ENCODE data around the gene VPS35. TPM values are rescaled to one million over a fixed set of nuclear protein-coding genes. Genes with fewer than 3 reads are reported as not detected.

VPS35 gene
- total RNA-seq, 2 donors from 2014 or later = 99.1 to 107 TPM

DNA sequence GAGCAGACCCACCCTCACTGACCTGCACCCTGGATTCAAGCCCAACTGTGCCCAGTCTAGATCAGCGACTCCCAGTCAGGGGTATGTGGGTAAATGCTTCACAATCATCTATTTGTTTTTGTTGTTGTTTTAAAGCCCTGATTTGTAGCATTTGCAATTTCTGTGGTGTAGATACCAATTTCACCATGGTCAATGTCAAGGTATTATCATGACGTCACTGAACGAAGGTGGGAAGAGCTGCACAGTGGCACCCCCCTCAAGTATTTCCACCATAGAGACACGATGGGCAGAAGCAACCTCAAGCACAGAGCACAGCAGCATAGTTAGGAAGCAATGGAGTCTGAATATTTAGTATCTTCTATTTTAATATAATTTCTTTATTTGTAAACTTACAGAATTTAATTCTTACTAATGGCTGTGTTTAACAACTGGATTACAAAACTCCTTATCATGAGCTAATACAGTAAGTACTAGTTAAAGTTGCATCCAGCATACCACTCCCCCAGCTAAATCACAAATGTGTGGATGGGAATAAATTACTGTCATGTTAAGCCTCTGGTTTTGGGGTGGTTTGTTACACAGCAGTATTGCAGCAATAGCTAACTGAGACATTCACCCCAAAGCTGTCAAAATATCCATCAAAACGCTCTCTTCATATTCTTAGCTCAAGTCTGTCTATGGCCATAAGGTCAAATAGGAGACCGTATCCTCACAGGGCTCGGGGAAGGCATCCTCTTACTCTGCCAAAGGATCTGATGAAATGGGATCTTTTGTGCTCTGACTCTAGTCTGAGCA, 26.0 kb upstream of the VPS35 start:
- WGBS = 90% methylated on average over 7 of the region's 7 CpGs
- H3K9me3 ChIP-seq = no peaks in the 10 kb centered on the region
- H3K27me3 ChIP-seq (replicated peaks; ENCODE audit: insufficient read depth) = no peaks in the 10 kb centered on the region

GRCh38 chr16:46713634-46714033, 24.7 kb upstream of the VPS35 start:
- WGBS = 68% methylated on average over 3 of the region's 3 CpGs
- TF ChIP-seq POLR2AphosphoS5 (IDR thresholded peaks at IDR 0.05) = no peak
- TF ChIP-seq CTCF (IDR thresholded peaks at IDR 0.05) = no peak
- TF ChIP-seq POLR2A (IDR thresholded peaks at IDR 0.05) = no peak
- H3K27ac ChIP-seq = no peak overlapping the region

More for the DNA sequence above, 26.0 kb upstream of the VPS35 start:
- no peaks in the 10 kb centered on the region for H3K36me3 ChIP-seq
- no peak overlapping the region for H3K27ac ChIP-seq
- no peak for DNase-seq (ENCODE audit: low spot score)
- TF ChIP-seq POLR2A (IDR thresholded peaks at IDR 0.05) (no peak), POLR2AphosphoS5 (IDR thresholded peaks at IDR 0.05) (no peak), CTCF (IDR thresholded peaks at IDR 0.05) (no peak)
- no peaks in the 10 kb centered on the region for H3K4me1 ChIP-seq (replicated peaks)
- H3K4me3 ChIP-seq = no peak overlapping the region
- intact Hi-C loops (cut with DNase I) = no loop called here

DNA sequence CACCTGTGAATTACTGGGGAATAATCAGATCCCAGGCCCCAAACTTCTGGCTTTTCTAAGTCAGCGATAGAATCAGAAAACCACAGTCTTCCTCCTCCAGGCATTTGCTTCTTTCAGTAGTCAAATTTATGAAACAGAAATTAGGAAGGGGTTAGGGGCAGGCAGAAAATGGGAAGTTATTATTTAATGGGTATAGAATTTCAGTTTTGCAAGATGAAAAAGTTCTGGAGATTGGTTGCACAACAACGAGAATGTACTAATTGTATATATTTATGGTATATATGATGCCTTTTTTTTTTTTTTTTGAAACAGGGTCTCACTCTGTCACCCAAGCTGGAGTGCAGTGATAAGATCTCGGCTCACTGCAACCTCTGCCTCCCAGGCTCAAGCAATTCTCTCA, 23.9 kb upstream of the VPS35 start:
- Histone ChIP-seq H3K27ac (no peak overlapping the region), H3K4me1 (replicated peaks) (no peaks in the 10 kb centered on the region), H3K27me3 (replicated peaks; ENCODE audit: insufficient read depth) (no peaks in the 10 kb centered on the region), H3K9me3 (no peaks in the 10 kb centered on the region), H3K36me3 (no peaks in the 10 kb centered on the region), H3K4me3 (no peak overlapping the region)
- no peak for DNase-seq (ENCODE audit: low spot score)
- whole genome bisulfite sequencing = 56% methylated on average over 3 of the region's 3 CpGs
- intact Hi-C loops (cut with DNase I) = no loop called here
- no peak for TF ChIP-seq POLR2AphosphoS5 (IDR thresholded peaks at IDR 0.05)

More at GRCh38 chr16:46713634-46714033, 24.7 kb upstream of the VPS35 start:
- Histone ChIP-seq H3K4me3 (no peak overlapping the region), H3K9me3 (no peaks in the 10 kb centered on the region), H3K36me3 (no peaks in the 10 kb centered on the region), H3K4me1 (replicated peaks) (no peaks in the 10 kb centered on the region), H3K27me3 (replicated peaks; ENCODE audit: insufficient read depth) (no peaks in the 10 kb centered on the region)
- no peak for DNase-seq (ENCODE audit: low spot score)
- intact Hi-C loops (cut with DNase I) = no loop called here

DNA sequence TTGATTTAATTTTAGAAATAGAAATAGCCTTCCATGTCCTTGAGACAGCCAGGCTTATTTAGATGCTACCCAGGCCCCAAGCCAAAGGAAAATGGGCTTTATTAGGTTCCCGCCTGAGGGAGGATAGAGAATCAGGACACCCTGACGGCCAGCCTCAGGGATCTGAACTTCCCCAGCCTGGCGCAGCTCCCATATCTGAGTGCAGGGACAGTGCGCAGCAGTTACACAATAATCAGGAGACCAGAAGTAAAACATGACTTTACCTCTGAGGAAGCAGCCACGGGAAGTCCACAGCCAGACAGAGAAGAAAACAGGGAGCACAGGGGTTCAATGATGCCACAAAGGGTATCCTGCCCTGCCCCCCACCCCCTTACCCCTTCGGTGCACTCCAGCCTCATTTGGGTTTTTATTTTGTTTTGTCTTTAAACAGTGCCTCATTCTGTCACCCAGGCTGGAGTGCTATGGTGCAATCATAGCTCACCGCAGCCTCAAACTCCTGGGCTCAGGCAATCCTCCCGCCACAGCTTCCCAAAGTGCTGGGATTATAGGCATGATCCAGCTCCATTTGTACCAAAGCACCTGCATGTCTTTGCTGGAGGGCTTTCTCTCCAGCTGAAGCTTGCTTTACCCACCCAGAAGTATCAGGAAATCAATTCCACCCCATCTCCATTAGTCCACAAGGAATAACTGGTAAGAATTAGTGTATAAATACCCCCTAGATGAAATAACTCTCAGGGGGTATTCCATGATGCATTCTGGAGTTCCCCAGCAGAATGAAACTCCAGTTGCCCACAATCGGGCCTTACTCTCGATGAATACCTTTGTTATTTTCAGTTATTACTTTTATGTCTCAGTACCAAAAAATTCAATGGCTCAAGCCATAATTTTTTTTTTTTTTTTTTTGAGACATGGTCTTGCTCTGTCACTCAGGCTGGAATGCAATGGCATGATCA, 22.4 kb upstream of the VPS35 start:
- H3K27ac ChIP-seq = no peak overlapping the region
- no peaks in the 10 kb centered on the region for H3K27me3 ChIP-seq (replicated peaks; ENCODE audit: insufficient read depth)
- intact Hi-C loops (cut with DNase I) = no loop called here
- H3K4me1 ChIP-seq (replicated peaks) = no peaks in the 10 kb centered on the region
- no peak for TF ChIP-seq CTCF (IDR thresholded peaks at IDR 0.05)
- no peak for TF ChIP-seq POLR2A (IDR thresholded peaks at IDR 0.05)
- H3K36me3 ChIP-seq = no peaks in the 10 kb centered on the region
- no peak overlapping the region for H3K4me3 ChIP-seq
- DNase-seq (ENCODE audit: low spot score) = no peak
- H3K9me3 ChIP-seq = no peaks in the 10 kb centered on the region
- WGBS = 75% methylated on average over 10 of the region's 10 CpGs

DNA sequence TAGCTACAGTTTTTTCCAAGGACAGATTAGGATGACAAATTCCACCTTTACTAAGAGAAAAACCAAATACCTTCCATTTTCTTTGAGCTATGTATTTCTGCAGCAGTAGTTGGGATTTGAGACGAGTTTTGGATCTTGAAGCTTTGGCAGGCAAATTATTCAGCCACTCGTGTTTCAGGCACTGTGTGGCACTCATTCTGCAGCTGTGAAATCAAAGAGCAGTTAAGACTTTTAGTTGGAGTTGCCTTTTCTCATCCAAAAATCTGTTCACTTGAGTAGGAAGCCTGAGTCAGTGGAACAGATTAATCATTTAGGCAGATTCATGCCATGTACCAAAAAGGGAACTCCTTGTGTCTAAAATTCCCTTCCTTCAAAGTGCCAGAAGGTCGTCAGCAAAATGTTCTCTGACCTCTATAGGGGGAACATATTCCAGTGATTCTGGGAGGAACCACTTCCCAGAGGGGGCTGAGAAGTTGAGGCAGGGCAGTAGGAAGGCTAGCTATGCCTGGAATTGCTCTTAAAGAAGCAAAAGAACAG, 20.6 kb upstream of the VPS35 start:
- 36% methylated on average over 3 of the region's 3 CpGs for WGBS
- no peak overlapping the region for H3K27ac ChIP-seq
- H3K9me3 ChIP-seq = no peaks in the 10 kb centered on the region
- H3K4me3 ChIP-seq = no peak overlapping the region
- DNase-seq (ENCODE audit: low spot score) = no peak
- intact Hi-C loops (cut with DNase I) = no loop called here
- H3K4me1 ChIP-seq (replicated peaks) = no peaks in the 10 kb centered on the region
- H3K36me3 ChIP-seq = no peaks in the 10 kb centered on the region
- H3K27me3 ChIP-seq (replicated peaks; ENCODE audit: insufficient read depth) = no peaks in the 10 kb centered on the region
- TF ChIP-seq POLR2A (IDR thresholded peaks at IDR 0.05) = no peak
- TF ChIP-seq CTCF (IDR thresholded peaks at IDR 0.05) = no peak
- no peak for TF ChIP-seq POLR2AphosphoS5 (IDR thresholded peaks at IDR 0.05)
